GM10847 (cell line): ENCODE data around the gene IMMP2L.

Experiments
- POLR2A ChIP-seq: IDR thresholded peaks from 2 replicates; pipeline ENCODE4 v1.6.1; 2011; ENCODE audit not compliant: insufficient read length; ENCODE audit errors: extremely low read depth

IMMP2L gene

GRCh38 chr7:111436608-111437007 lies 125.7 kb downstream of the IMMP2L start:
- no peak for TF ChIP-seq POLR2A

DNA sequence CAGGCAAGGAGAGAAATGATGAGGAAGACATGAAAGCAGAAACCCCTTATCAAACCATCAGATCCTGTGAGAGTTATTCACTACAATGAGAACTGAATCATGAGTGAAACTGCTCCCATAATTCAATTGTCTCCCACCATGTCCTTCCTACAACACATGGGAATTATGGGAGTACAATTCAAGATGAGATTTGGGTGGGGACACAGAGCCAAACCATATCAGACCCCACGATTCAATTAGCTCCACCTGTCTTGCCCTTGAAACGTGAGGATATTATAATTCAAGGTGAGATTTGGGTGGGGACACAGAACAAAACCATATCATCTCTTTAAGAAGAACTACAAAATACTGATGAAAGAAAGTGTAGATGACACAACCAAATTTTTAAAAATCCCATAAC lies 128.9 kb downstream of the IMMP2L start:
- no peak for TF ChIP-seq POLR2A

DNA sequence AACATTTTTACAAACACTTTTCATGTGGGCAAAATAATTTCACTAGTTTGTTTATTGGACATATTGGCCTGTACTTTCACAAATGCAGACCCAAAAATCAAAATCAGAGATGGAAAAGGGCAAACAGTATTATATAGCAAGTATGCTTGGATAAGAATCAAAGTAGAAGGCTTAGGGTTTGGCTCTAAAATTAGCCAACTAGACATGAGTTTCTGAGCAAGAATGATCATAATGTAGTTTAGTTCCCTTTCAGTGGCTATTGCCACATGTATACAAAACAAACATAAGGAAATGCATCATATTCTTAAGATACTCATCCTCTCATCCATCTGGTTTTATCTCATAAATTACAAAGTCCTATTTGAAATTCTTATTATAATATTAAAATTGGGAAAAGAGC lies 132.5 kb downstream of the IMMP2L start:
- TF ChIP-seq POLR2A, result no peak

DNA sequence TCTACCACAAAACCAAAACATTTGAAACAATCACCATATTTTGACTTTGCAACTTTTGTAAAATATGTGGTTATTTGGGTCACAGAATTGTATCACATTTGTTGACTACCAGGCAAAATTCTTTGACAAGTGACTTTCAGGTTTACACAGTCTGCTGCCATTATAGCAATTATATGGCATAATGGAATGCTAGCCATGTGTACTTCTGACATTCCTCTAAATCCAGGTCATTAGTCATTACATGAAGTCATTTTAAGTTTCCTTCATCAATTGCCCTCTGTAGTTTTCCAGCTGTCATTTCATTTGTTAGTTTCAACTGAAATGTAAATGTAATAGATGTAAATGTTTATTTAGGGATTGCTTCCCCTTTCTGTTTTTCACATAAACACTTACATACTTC lies 137.5 kb downstream of the IMMP2L start:
- TF ChIP-seq POLR2A, result no peak

DNA sequence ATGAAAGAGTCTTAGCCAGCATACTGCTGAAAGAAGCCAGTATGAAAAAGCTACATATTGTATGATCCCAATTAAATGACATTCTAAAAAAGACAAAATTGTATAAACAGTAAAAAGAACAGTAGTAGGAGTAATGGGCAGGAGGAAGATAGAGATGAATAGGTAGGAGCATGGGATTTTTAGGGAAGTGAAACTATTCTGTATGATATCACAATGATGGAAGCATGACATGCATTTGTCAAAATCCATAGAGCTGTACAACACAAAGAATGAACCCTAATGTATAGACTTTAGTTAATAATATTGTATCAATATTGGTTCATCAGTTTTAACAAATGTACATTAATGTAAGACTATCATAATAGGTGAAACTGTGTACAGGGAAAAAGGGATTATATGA lies 147.9 kb downstream of the IMMP2L start:
- TF ChIP-seq POLR2A, result no peak

DNA sequence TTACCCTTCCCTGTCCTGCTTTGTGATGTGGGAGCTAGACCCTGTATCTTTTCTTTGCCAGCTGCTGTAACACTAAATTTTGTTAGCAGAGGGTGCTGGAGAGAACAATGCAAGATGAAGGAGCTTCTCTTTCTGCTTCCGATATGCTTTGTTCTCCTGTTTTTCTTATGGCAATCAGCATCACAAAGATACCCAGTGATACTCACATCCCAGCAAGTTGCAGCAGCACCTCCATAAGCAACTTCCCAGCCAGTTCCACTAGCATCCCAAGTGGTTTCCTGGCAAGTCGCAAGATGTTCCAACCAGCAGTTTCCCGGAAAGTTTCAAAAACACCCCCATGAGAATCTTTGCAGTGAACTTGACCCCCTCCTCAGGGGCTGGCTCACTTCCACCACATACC lies 148.6 kb downstream of the IMMP2L start:
- no peak for TF ChIP-seq POLR2A

GRCh38 chr7:111410899-111411298 lies 151.4 kb downstream of the IMMP2L start:
- TF ChIP-seq POLR2A, result no peak

DNA sequence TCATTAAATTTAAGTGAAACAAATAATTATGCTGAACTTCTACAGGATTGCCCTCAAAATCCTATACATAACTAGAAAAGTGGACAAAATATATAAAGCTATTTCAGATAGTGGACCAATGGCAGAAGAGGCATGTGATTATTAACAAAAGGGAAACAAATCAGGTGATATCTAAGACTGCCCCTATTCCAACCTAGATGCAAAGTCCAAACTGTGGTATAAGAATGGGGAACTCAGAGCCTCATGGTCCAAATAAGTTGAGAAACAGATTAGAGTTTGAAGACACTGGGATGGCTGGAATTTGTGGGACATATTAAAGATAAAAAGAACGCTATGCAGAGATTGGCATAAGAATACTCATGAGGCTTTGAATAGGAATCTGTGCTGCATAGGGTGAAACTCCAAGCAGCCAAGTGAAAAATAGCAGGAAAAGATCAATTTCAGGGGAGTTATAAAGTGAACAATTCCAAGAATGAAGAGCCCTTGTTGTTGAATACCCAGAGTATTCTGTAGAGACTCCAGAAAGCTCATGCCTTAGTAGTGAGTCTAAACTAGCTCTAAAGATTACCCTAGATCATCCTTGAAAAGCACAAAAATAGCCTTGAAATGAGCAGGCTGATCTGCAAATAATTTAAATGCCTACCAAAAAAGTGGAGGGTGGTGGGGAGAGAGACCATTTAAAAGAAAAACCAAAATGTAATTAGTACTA lies 152.4 kb downstream of the IMMP2L start:
- TF ChIP-seq POLR2A, result no peak

DNA sequence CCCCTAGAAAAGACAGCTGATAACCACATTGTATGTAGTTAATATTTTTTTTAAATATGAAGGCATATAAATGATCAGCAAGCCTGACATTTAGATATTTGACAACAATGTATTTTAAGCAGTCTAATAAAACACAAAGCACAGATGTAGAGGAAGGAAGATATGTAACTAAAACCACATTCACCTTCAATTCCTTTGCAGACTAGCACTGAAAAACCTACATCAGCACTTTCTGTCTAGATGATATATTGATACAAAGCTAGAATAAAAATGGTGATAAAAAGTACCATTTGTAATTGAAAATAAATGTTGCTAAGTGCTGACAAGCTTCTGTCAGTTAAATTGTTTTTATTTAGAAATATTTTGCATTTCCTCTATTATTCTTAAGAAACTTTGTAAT lies 153.6 kb downstream of the IMMP2L start:
- no peak for TF ChIP-seq POLR2A

GRCh38 chr7:111407258-111407657 lies 155.0 kb downstream of the IMMP2L start:
- no peak for TF ChIP-seq POLR2A

DNA sequence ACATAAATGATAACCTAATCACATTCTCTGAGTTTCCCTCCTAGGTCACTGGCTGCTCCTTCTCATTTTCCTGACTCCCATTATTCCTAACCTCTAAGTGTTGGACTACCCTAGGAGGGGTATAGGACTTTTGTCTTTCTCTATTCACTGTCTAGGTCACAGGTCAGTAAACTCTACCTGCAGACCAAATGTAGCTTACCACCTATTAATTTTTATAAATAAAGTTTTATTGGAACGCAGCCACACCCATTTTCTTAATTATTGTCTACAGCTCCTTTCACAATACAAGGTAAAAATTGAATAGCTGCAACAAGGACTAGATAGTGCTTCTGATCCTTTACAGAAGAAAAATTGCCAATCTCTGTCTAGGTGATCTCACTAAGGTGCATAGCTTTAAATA lies 156.7 kb downstream of the IMMP2L start:
- TF ChIP-seq POLR2A, result no peak

GRCh38 chr7:111401516-111401915 lies 160.8 kb downstream of the IMMP2L start:
- no peak for TF ChIP-seq POLR2A

- no peak for TF ChIP-seq POLR2A
Observed at GRCh38 chr7:111400088-111400487, 162.2 kb downstream of the IMMP2L start.

GRCh38 chr7:111394891-111395290 lies 167.4 kb downstream of the IMMP2L start:
- TF ChIP-seq POLR2A, result no peak

- TF ChIP-seq POLR2A, result no peak
Observed at GRCh38 chr7:111393011-111393754, 169.1 kb downstream of the IMMP2L start.

GRCh38 chr7:111392294-111392693 lies 170.0 kb downstream of the IMMP2L start:
- no peak for TF ChIP-seq POLR2A

DNA sequence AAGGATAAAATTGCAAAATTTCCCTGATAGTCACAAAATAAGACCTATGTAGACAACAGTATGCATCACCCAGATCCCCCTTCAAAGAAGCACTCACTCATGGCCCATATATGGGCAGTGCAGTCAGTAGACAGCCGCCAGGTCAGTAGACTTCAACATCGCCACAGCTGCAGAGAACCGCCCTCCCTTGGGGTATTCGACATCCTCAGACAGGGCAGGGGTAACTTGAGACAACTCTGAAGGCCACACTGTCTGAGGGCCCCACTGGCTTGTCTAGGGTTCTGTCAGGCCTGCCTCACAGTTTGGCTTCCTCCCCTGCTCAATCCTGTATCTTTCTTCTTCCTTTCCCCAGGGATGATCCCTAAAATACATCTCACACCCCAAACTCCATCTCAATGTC lies 172.3 kb downstream of the IMMP2L start:
- no peak for TF ChIP-seq POLR2A
